Measurements from ENCODE around the gene RPS6KC1. TPM values are rescaled to one million over a fixed set of nuclear protein-coding genes. Genes with fewer than 3 reads are reported as not detected.

The RPS6KC1 gene
- total and polyA plus RNA-seq, 2 donors (not counting 1 experiment from before 2014, with no cell fraction given), result 2.4 to 19.0 TPM

- TF ChIP-seq, protein P1, sequence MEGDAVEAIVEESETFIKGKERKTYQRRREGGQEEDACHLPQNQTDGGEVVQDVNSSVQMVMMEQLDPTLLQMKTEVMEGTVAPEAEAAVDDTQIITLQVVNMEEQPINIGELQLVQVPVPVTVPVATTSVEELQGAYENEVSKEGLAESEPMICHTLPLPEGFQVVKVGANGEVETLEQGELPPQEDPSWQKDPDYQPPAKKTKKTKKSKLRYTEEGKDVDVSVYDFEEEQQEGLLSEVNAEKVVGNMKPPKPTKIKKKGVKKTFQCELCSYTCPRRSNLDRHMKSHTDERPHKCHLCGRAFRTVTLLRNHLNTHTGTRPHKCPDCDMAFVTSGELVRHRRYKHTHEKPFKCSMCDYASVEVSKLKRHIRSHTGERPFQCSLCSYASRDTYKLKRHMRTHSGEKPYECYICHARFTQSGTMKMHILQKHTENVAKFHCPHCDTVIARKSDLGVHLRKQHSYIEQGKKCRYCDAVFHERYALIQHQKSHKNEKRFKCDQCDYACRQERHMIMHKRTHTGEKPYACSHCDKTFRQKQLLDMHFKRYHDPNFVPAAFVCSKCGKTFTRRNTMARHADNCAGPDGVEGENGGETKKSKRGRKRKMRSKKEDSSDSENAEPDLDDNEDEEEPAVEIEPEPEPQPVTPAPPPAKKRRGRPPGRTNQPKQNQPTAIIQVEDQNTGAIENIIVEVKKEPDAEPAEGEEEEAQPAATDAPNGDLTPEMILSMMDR (IDR thresholded peaks at IDR 0.05), result no peak
- no peak for TF ChIP-seq EZH2 (IDR thresholded peaks at IDR 0.05; ENCODE audit: borderline replicate concordance, insufficient read depth, low read depth, low read length, poor library complexity, severe bottlenecking)
- Histone ChIP-seq H3K4me3 (ENCODE audit: control extremely low read depth in 1 of 5, extremely low read depth in 1 of 5, insufficient read depth in 1 of 5, low read depth in 2 of 5, low read length in 4 of 5) (no peak overlapping the region), H3K79me2 (ENCODE audit: control insufficient read depth, insufficient read depth, low read length) (peaks cover 4% of the 10 kb centered on the region), H3K36me3 (replicated peaks in 1 of 2; ENCODE audit: control extremely low read depth in 1 of 2, control insufficient read depth in 1 of 2, extremely low read depth in 1 of 2, insufficient read depth in 2 of 2, low read length in 1 of 2) (no peaks in the 10 kb centered on the region), H2AFZ (ENCODE audit: insufficient read depth, low read depth, low read length, poor library complexity, severe bottlenecking) (no peak overlapping the region), H3K9ac (ENCODE audit: low read length) (no peak overlapping the region), H3K9me3 (ENCODE audit: control extremely low read depth in 1 of 3, control insufficient read depth in 2 of 3, insufficient read depth in 1 of 3, low read length in 2 of 3) (no peaks in the 10 kb centered on the region), H3K27ac (ENCODE audit: low read length in 2 of 2) (no peak overlapping the region), H4K20me1 (ENCODE audit: control insufficient read depth, insufficient read depth, low read length, poor library complexity, severe bottlenecking) (no peaks in the 10 kb centered on the region), H3K27me3 (replicated peaks in 1 of 4; ENCODE audit: control extremely low read depth in 1 of 4, control insufficient read depth in 3 of 4, insufficient read depth in 4 of 4, low read length in 3 of 4) (no peaks in the 10 kb centered on the region), H3K4me1 (ENCODE audit: control insufficient read depth in 2 of 2, insufficient read depth in 2 of 2, low read length in 2 of 2) (no peaks in the 10 kb centered on the region), H3K4me2 (replicated peaks; ENCODE audit: low read depth, low read length, poor library complexity, severe bottlenecking) (no peak overlapping the region)
- DNase-seq (no peak), ATAC-seq (ENCODE audit: low read depth) (no peak)
- Mint-ChIP-seq H3K4me1 (no peaks in the 10 kb centered on the region), H3K27ac (no peak overlapping the region), H3K27me3 (no peaks in the 10 kb centered on the region), H3K4me3 (no peak overlapping the region), H3K9me3 (ENCODE audit: insufficient read depth) (no peaks in the 10 kb centered on the region)
- POLR2A ChIA-PET, result no interaction called here
- intact Hi-C loops (cut with micrococcal nuclease), result loop anchor here (2.0 to 10.0 kb wide), 3 partner anchors 1001 to 1501 kb away; no protein-coding TSS in a partner anchor
- no CpG with 5 or more reads among the region's 2 CpGs for WGBS (ENCODE audit: insufficient coverage)
- CTCF ChIA-PET, result interaction anchor here (0.8 to 2.6 kb wide), 8 partner anchors 7 to 1205 kb away, joined by 3 to 12 read pairs (median 5); no protein-coding TSS in a partner anchor
Measured at GRCh38 chr1:213123536-213123935, 72.5 kb downstream of the RPS6KC1 start.

- TF ChIP-seq EZH2 (IDR thresholded peaks at IDR 0.05; ENCODE audit: borderline replicate concordance, insufficient read depth, low read depth, low read length, poor library complexity, severe bottlenecking), result no peak
- TF ChIP-seq, protein P1 (IDR thresholded peaks at IDR 0.05), result no peak
- Histone ChIP-seq H3K4me2 (replicated peaks; ENCODE audit: low read depth, low read length, poor library complexity, severe bottlenecking) (no peak overlapping the region), H4K20me1 (ENCODE audit: control insufficient read depth, insufficient read depth, low read length, poor library complexity, severe bottlenecking) (no peaks in the 10 kb centered on the region), H3K4me1 (ENCODE audit: control insufficient read depth in 2 of 2, insufficient read depth in 2 of 2, low read length in 2 of 2) (no peaks in the 10 kb centered on the region), H3K27me3 (replicated peaks in 1 of 4; ENCODE audit: control extremely low read depth in 1 of 4, control insufficient read depth in 3 of 4, insufficient read depth in 4 of 4, low read length in 3 of 4) (no peaks in the 10 kb centered on the region), H3K36me3 (replicated peaks in 1 of 2; ENCODE audit: control extremely low read depth in 1 of 2, control insufficient read depth in 1 of 2, extremely low read depth in 1 of 2, insufficient read depth in 2 of 2, low read length in 1 of 2) (no peaks in the 10 kb centered on the region), H3K9ac (ENCODE audit: low read length) (no peak overlapping the region), H3K27ac (ENCODE audit: low read length in 2 of 2) (no peak overlapping the region), H3K79me2 (ENCODE audit: control insufficient read depth, insufficient read depth, low read length) (peaks cover 4% of the 10 kb centered on the region), H3K9me3 (ENCODE audit: control extremely low read depth in 1 of 3, control insufficient read depth in 2 of 3, insufficient read depth in 1 of 3, low read length in 2 of 3) (no peaks in the 10 kb centered on the region), H3K4me3 (ENCODE audit: control extremely low read depth in 1 of 5, extremely low read depth in 1 of 5, insufficient read depth in 1 of 5, low read depth in 2 of 5, low read length in 4 of 5) (no peak overlapping the region), H2AFZ (ENCODE audit: insufficient read depth, low read depth, low read length, poor library complexity, severe bottlenecking) (no peak overlapping the region)
- H3K4me3 Mint-ChIP-seq, result no peak overlapping the region
- intact Hi-C loops (cut with micrococcal nuclease), result loop anchor here (10.0 kb wide), 2 partner anchors 1000 to 1500 kb away; no protein-coding TSS in a partner anchor
- no peaks in the 10 kb centered on the region for H3K27me3 Mint-ChIP-seq
- no peak for DNase-seq
- POLR2A ChIA-PET, result no interaction called here
- WGBS (ENCODE audit: insufficient coverage), result 98% methylated on average over 4 of the region's 5 CpGs
- no peak overlapping the region for H3K27ac Mint-ChIP-seq
- CTCF ChIA-PET, result interaction anchor here (0.8 to 2.6 kb wide), 3 partner anchors 8 to 18 kb away, joined by 3 to 12 read pairs (median 4); no protein-coding TSS in a partner anchor
- no peak for ATAC-seq (ENCODE audit: low read depth)
- H3K9me3 Mint-ChIP-seq (ENCODE audit: insufficient read depth), result no peaks in the 10 kb centered on the region
- no peaks in the 10 kb centered on the region for H3K4me1 Mint-ChIP-seq
Measured at GRCh38 chr1:213124590-213124989, 73.5 kb downstream of the RPS6KC1 start.
